Heart left ventricle (tissue), 16 donors: ENCODE data around the gene MAP10. TPM values are rescaled to one million over a fixed set of nuclear protein-coding genes. Genes with fewer than 3 reads are reported as not detected.

Experiments used
- ATAC-seq, 4 donors: fragments of 200-7000 bp; cut with Tn5 transposase; one replicate each; pipeline ENCODE4 v1.9.1; 2020 to 2022; ENCODE audit warnings: moderate library complexity in 4 of 4, mild to moderate bottlenecking in 3 of 4, moderate number of reproducible peaks in 1 of 4
- DNase-seq, 5 donors: peaks; one replicate each; pipeline ENCODE4 v3.0.0-alpha.2; 2020
- H3K27ac ChIP-seq, 12 donors: fragments of 200-600 bp; sonication (generic) in 4 of 12; one replicate each; pipeline versions ENCODE4 v1.5.0 to v1.8.0; 2016 to 2022; ENCODE audit warnings: mild to moderate bottlenecking in 2 of 12
- H3K27me3 ChIP-seq, 9 donors: fragments of 200-600 bp; sonication (generic) in 2 of 9; one replicate each; pipeline versions ENCODE4 v1.5.1 to v1.8.0; 2016 to 2022; ENCODE audit warnings: mild to moderate bottlenecking in 3 of 9
- H3K36me3 ChIP-seq, 9 donors: fragments of 200-600 bp; sonication (generic) in 2 of 9; one replicate each; pipeline versions ENCODE4 v1.5.0 to v1.8.0; 2018 to 2022; ENCODE audit warnings: mild to moderate bottlenecking in 2 of 9
- H3K4me1 ChIP-seq, 12 donors: fragments of 200-600 bp; sonication (generic) in 4 of 12; one replicate each; pipeline versions ENCODE4 v1.5.0 to v1.8.0; 2016 to 2022; ENCODE audit warnings: mild to moderate bottlenecking in 3 of 12
- H3K4me3 ChIP-seq, 12 donors: fragments of 200-600 bp; sonication (generic) in 4 of 12; one replicate each; pipeline versions ENCODE4 v1.5.0 to v1.8.0; 2017 to 2022; ENCODE audit warnings: mild to moderate bottlenecking in 9 of 12, moderate library complexity in 4 of 12
- H3K9me3 ChIP-seq, 12 donors: fragments of 200-600 bp; sonication (generic) in 4 of 12; one replicate each; pipeline versions ENCODE4 v1.5.0 to v1.8.0; 2016 to 2022; ENCODE audit warnings: mild to moderate bottlenecking in 1 of 12
- POLR2A ChIP-seq, 2 donors: fragments of 450-650 bp; IDR thresholded peaks; one replicate each; pipeline ENCODE4 v1.6.1; 2017; ENCODE audit warnings: antibody characterized with exemption in 2 of 2, mild to moderate bottlenecking in 2 of 2, moderate library complexity in 2 of 2
- WGBS, 4 donors: extraction: QIAGEN DNeasy Blood & Tissue Kit in 2 of 4; methylation state at CpG; one replicate each; pipeline versions ENCODE4 v1.1.5 to v1.1.7; 2013 to 2018; 5-methylcytosine and 5-hydroxymethylcytosine counted together
- intact Hi-C, 10 donors: fragments of 100-400 bp; cut with DNase I; formaldehyde crosslinking; loops; one replicate each; pipeline versions ENCODE4 v1.11.1 to v1.14.2; 2022
- polyA plus RNA-seq, 2 donors: library from polyadenylated mRNA; stranded (reverse); fragments of 200-250 nt; gene quantifications; one replicate each; pipeline ENCODE4 v1.2.3, GENCODE V29; 2013
- total RNA-seq, 9 donors: library from RNA; depleted of rRNA in 2 of 9; stranded (reverse); fragments of >200 nt in 2 of 9; fragmentation: NEBNext Ultra II Directional in 3 of 9; extraction: Animal tissue kit (Norgen Biotek cat#: 25700) in 3 of 9; gene quantifications; one replicate each; pipeline versions ENCODE4 v1.1.0 to v1.2.4, GENCODE V29; 2016 to 2023
- TF ChIP-seq, protein P1 (sequence below), 12 donors: fragments of 200-600 bp; sonication (generic) in 4 of 12; IDR thresholded peaks; one replicate each; pipeline versions ENCODE4 v1.5.0 to v1.8.0; 2018 to 2022; ENCODE audit warnings: antibody characterized with exemption in 12 of 12, mild to moderate bottlenecking in 5 of 12
- donor health status: ischemic (EF 13 %, LVEDD 7.1; RV severe dilation, severe dysfunction).
- donor health status: healthy with polysubstance abuse.
- donor health status: DM: no; HTN: yes; CAD: no.
- donor health status: DM: no; HTN: no; CAD: no.
- donor health status: ischemic (EF 25% LVEDD 6.9; RV normal size, moderate dysfunction).
- donor health status: ischemic (EF 25% LVEDD 5.7; RV mildly dilated, moderate dysfunction).
- donor health status: healthy.
- donor health status: DM: yes; HTN: yes; CAD: no.
- donor health status: ischemic (EF 35%, LVEDD 5.7; RV mildly dilated, moderate dysfunction).
- donor health status: nonischemic (EF 11% LVEDD 7.7; RV severe dilation, severe dysfunction).
- donor health status: DM: yes; HTN: yes; CAD: no.
- donor health status: PGD.
- donor health status: ischemic (EF 29% LVEDD 5.4; RV normal size, mild dysfunction).
- donor health status: nonischemic (EF 23%, LVEDD 6.1; RV moderate dilation, normal function).

The MAP10 gene
- total and polyA plus RNA-seq, 11 donors = 1.5 to 4.9 (median 3.5) TPM

- DNase-seq = no peak
- intact Hi-C loops = no loop called here
- H3K36me3 ChIP-seq = no peaks in the 10 kb centered on the region
- H3K27ac ChIP-seq = no peak overlapping the region
- TF ChIP-seq, protein P1, sequence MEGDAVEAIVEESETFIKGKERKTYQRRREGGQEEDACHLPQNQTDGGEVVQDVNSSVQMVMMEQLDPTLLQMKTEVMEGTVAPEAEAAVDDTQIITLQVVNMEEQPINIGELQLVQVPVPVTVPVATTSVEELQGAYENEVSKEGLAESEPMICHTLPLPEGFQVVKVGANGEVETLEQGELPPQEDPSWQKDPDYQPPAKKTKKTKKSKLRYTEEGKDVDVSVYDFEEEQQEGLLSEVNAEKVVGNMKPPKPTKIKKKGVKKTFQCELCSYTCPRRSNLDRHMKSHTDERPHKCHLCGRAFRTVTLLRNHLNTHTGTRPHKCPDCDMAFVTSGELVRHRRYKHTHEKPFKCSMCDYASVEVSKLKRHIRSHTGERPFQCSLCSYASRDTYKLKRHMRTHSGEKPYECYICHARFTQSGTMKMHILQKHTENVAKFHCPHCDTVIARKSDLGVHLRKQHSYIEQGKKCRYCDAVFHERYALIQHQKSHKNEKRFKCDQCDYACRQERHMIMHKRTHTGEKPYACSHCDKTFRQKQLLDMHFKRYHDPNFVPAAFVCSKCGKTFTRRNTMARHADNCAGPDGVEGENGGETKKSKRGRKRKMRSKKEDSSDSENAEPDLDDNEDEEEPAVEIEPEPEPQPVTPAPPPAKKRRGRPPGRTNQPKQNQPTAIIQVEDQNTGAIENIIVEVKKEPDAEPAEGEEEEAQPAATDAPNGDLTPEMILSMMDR (IDR thresholded peaks at IDR 0.05) = no peak
- no peak for TF ChIP-seq POLR2A (IDR thresholded peaks at IDR 0.05)
- no peak overlapping the region for H3K4me3 ChIP-seq
- H3K27me3 ChIP-seq = no peaks in the 10 kb centered on the region
- no peak for ATAC-seq
- 87 to 90% (median 88%) methylated on average over 6 of the region's 6 CpGs for WGBS, 4 donors
- peaks cover 0 to 8% (median 0%) of the 10 kb centered on the region in 12 donors for H3K4me1 ChIP-seq
- H3K9me3 ChIP-seq = no peaks in the 10 kb centered on the region
These were observed 36.8 kb downstream of the MAP10 start for GRCh38 chr1:232841823-232842565.

DNA sequence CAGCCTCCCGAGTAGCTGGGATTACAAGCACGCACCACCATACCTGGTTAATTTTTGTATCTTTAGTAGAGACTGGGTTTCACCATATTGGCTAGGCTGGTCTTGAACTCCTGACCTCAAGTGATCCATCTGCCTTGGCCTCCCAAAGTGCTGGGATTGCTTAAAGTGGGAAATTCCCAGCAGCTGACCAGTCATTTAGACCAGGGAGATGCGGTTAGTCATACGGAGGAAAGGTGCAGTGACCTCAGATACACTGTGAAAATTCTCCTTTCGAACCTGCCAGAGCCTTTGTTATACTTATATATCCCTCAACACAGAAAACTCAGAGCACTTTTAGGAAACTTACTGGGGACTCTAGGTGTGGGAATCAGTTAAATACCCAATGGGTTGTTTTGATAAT lies 39.6 kb downstream of the MAP10 start:
- Histone ChIP-seq H3K4me3 (no peak overlapping the region), H3K4me1 (peaks cover 0 to 8% (median 0%) of the 10 kb centered on the region in 12 donors), H3K36me3 (no peaks in the 10 kb centered on the region), H3K27ac (no peak overlapping the region), H3K9me3 (no peaks in the 10 kb centered on the region), H3K27me3 (no peaks in the 10 kb centered on the region)
- no peak for TF ChIP-seq POLR2A (IDR thresholded peaks at IDR 0.05)
- TF ChIP-seq, protein P1 (IDR thresholded peaks at IDR 0.05) = no peak
- no peak for ATAC-seq
- 83 to 93% (median 90%) methylated on average over 5 of the region's 5 CpGs for WGBS, 4 donors
- DNase-seq = no peak
- intact Hi-C loops = no loop called here

- Histone ChIP-seq H3K36me3 (no peaks in the 10 kb centered on the region), H3K4me3 (no peak overlapping the region), H3K4me1 (peaks cover 0 to 8% (median 0%) of the 10 kb centered on the region in 12 donors), H3K9me3 (no peaks in the 10 kb centered on the region), H3K27me3 (no peaks in the 10 kb centered on the region), H3K27ac (no peak overlapping the region)
- whole genome bisulfite sequencing, 4 donors = 53 to 66% (median 57%) methylated on average over 6 of the region's 6 CpGs
- no peak for ATAC-seq
- TF ChIP-seq POLR2A (IDR thresholded peaks at IDR 0.05) = no peak
- TF ChIP-seq, protein P1 (IDR thresholded peaks at IDR 0.05) = no peak
- no peak for DNase-seq
- intact Hi-C loops = no loop called here
These were observed 40.3 kb downstream of the MAP10 start for GRCh38 chr1:232845406-232845955.

- Histone ChIP-seq H3K9me3 (no peaks in the 10 kb centered on the region), H3K4me3 (no peak overlapping the region), H3K4me1 (no peaks in the 10 kb centered on the region), H3K27ac (no peak overlapping the region), H3K27me3 (no peaks in the 10 kb centered on the region), H3K36me3 (no peaks in the 10 kb centered on the region)
- no peak for ATAC-seq
- DNase-seq = no peak
- no peak for TF ChIP-seq POLR2A (IDR thresholded peaks at IDR 0.05)
- TF ChIP-seq, protein P1 (IDR thresholded peaks at IDR 0.05) = no peak
- intact Hi-C loops = no loop called here
- WGBS, 4 donors = 63 to 76% (median 73%) methylated on average over 5 of the region's 5 CpGs
These were observed 46.3 kb downstream of the MAP10 start for GRCh38 chr1:232851532-232851931.
